GM12872 (cell line): ENCODE results near the gene GREM2.

Experiments used
- TF ChIP-seq, protein P1 (sequence below): IDR thresholded peaks from 3 replicates; pipeline ENCODE4 v1.5.1; 2011; ENCODE audit warnings: low read depth, mild to moderate bottlenecking, low read length, moderate library complexity; ENCODE audit not compliant: insufficient read depth

The GREM2 gene

DNA sequence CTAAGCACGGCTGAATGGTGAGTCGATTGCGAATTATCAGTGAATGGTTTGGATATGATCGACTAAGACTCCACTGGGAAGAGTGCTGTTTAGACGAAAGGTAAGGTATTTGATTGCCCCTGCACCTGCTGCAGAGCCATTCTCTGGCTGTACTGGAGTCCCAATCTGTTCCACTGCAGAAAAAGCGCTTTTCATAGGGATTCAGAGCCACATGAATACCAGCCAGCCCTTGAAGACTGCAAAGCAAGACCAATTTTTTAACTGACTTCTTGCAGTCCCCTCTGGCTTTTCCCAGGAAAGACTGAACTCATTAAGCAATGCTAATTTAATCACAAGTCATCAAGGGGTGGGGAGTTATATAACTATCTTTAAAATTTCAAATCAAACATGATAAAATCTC lies 1.3 kb downstream of the GREM2 start:
- TF ChIP-seq, protein P1, sequence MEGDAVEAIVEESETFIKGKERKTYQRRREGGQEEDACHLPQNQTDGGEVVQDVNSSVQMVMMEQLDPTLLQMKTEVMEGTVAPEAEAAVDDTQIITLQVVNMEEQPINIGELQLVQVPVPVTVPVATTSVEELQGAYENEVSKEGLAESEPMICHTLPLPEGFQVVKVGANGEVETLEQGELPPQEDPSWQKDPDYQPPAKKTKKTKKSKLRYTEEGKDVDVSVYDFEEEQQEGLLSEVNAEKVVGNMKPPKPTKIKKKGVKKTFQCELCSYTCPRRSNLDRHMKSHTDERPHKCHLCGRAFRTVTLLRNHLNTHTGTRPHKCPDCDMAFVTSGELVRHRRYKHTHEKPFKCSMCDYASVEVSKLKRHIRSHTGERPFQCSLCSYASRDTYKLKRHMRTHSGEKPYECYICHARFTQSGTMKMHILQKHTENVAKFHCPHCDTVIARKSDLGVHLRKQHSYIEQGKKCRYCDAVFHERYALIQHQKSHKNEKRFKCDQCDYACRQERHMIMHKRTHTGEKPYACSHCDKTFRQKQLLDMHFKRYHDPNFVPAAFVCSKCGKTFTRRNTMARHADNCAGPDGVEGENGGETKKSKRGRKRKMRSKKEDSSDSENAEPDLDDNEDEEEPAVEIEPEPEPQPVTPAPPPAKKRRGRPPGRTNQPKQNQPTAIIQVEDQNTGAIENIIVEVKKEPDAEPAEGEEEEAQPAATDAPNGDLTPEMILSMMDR: no peak

DNA sequence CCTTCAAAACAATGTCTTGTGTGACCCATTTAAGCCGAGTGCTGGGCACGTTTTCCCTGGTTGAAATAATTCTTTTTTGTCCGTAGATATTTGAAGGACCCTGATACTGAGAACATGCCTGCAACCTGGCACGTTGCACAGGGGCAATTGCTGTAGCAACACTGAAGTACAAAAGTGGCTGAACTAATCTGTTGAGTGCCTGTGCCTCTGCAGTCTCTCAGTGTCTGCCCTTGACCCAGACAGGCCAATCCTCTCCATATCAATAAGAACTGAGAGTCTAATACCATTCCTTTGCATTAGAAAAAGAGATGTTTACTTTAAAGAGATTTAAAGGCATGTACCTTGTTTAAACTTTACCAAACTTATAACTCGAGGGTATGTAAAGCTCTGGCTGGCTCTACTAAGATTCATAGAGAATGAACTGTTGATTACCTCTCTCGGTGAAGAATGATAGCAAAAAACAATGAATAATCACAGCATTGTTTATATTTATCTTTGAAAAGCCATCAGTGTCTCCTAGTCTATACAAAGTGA lies 2.4 kb downstream of the GREM2 start:
- TF ChIP-seq, protein P1: no peak

DNA sequence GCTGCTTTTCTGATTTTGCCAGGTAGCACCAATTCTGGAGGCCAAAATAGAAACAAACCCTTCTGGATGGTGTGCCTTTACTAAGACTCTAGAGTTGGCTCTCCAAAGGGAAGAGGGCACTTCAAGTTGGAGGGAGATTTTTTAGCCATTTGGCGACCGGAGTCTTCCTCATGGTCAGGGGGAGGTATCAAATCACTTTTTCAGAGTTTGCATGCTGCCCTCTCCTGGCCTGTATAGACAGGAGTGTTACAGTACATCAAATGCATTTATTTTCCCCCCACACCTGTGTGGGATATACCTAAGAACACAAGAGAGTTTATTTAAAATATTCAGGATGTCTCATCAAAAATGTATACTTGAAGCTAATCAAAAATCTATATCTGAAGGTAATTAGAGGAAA lies 3.2 kb downstream of the GREM2 start:
- TF ChIP-seq, protein P1: no peak

DNA sequence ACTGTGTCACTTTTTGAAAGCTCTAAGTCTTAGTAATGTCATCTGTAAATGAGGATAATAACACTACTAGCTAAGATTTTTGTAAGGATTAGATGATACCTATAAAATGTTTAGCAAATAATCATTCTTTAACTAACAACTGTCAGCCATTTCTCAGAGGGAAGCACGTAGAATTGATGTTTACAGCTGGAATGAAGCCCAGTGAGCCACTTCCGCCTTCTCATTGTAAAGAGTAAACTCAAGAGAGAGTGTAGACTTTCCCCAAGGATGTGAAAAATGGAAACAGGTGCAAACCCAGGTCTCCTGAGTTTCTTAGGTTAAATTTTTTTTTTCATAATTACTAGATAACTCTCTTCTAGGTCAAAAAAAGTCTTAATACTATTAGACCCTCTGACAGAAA lies 4.9 kb downstream of the GREM2 start:
- TF ChIP-seq, protein P1: no peak

DNA sequence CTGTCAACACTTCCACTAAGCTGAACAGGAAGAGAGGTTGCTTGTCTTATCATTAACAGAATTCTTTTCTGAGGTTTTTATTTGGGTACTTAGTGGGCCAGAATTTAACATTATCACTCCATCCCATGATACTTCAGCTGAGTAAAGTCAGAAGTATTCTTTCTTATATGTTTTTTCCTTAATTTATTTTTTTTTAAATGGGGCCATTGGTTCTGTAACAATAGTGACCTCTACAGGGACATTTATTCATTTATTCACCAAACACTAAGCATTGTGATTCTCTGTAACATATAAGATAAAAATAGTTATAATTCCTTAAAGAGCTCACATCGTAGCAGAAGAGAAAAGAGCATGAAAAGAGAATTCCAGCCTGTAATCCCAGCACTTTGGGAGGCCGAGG lies 9.8 kb downstream of the GREM2 start:
- TF ChIP-seq, protein P1: no peak

DNA sequence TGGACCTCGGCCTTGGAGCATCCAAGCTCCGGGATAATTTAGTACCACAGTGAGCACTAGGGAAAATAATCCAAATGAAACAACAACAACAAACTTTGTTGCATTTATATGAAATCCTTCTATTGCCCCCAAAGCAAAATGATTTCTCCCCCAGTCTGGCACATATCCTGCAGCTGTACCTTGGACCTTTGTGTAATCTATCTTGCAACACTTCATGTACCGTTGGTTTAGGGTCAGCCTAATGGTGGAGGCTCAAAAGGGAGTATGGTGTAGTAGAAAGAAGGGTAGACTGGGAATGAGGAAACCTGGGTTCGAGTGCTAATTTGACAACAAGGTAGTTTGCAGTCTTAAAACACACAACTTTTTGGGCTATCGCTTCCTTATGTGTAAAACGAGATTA lies 12.1 kb downstream of the GREM2 start:
- TF ChIP-seq, protein P1: no peak

DNA sequence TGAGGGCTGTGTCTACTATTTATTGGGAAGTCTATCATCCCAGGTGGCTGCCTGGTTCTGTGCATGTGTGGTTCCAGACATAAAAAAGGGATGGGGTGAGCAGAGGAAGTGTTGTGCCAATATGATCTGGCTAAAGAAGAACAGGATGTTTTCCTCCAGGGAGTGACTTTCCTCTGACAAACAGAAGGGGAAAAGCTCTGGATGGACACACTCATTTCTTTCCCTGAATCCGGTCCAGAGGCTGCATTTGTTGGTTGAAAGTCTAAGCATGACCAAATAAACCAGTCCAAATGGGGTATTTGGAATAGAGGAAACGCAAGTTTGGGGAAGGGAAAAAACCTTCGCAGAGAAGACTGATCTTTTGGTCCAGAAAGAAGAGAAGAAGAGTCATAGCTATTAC lies 12.7 kb downstream of the GREM2 start:
- TF ChIP-seq, protein P1: no peak
